Keratinocyte (primary cell): Measurements from ENCODE around the gene R3HDM2. TPM values are rescaled to one million over a fixed set of nuclear protein-coding genes. Genes with fewer than 3 reads are reported as not detected.

ENCODE experiments used
- DNase-seq: peaks from one replicate; pipeline ENCODE4 v3.0.0-alpha.2; 2011; ENCODE audit warnings: low read depth, missing footprints, low spot score
- FAIRE-seq: peaks from 2 replicates; lab custom pipeline; 2011; peaks lifted over from hg19 to GRCh38; lab: Jason Lieb, UNC
- H2AFZ ChIP-seq: 2 replicates; pipeline ENCODE4 v1.6.0; 2012; ENCODE audit warnings: low read length, control low read depth, inconsistent platforms; ENCODE audit not compliant: control insufficient read depth
- H3K27ac ChIP-seq: 2 replicates; pipeline ENCODE4 v1.5.1; 2011; ENCODE audit warnings: low read length; ENCODE audit not compliant: control insufficient read depth, insufficient read depth
- H3K27me3 ChIP-seq: 3 replicates; pipeline ENCODE4 v1.6.0; 2011; ENCODE audit warnings: low read length; ENCODE audit not compliant: control insufficient read depth, insufficient read depth; ENCODE audit errors: extremely low read depth
- H3K36me3 ChIP-seq, 2 experiments: 2 replicates in 1 of 2; 3 replicates in 1 of 2; pipeline ENCODE4 v1.5.1; 2011; ENCODE audit warnings: low read length in 2 of 2, mild to moderate bottlenecking in 1 of 2; ENCODE audit not compliant: control insufficient read depth in 2 of 2, insufficient read depth in 2 of 2; ENCODE audit errors: extremely low read depth in 1 of 2
- H3K4me1 ChIP-seq: 3 replicates; pipeline ENCODE4 v1.5.1; 2011; ENCODE audit warnings: low read length; ENCODE audit not compliant: control insufficient read depth, insufficient read depth; ENCODE audit errors: extremely low read depth
- H3K4me2 ChIP-seq: 3 replicates; pipeline ENCODE4 v1.6.0; 2011; ENCODE audit warnings: low read depth, low read length; ENCODE audit not compliant: control insufficient read depth, insufficient read depth; ENCODE audit errors: extremely low read depth
- H3K4me3 ChIP-seq, 3 experiments: fragments of 200-600 bp in 1 of 3; sonication (generic) in 1 of 3; 2 replicates in 2 of 3; 3 replicates in 1 of 3; pipeline ENCODE4 v1.5.1; 2011 to 2016; ENCODE audit warnings: low read length in 3 of 3, mild to moderate bottlenecking in 3 of 3, control low read depth in 2 of 3, inconsistent platforms in 1 of 3, low read depth in 1 of 3, mixed read lengths in 1 of 3, mixed run types in 1 of 3, moderate library complexity in 1 of 3; ENCODE audit not compliant: control insufficient read depth in 2 of 3, insufficient read depth in 2 of 3; ENCODE audit errors: extremely low read depth in 1 of 3
- H3K79me2 ChIP-seq: 2 replicates; pipeline ENCODE4 v1.6.0; 2012; ENCODE audit warnings: low read length; ENCODE audit not compliant: control insufficient read depth, insufficient read depth
- H3K9ac ChIP-seq: 3 replicates; pipeline ENCODE4 v1.6.0; 2011; ENCODE audit warnings: low read length; ENCODE audit not compliant: control insufficient read depth, insufficient read depth; ENCODE audit errors: extremely low read depth
- H3K9me1 ChIP-seq: 3 replicates; pipeline ENCODE4 v1.6.0; 2011; ENCODE audit warnings: low read length; ENCODE audit not compliant: control insufficient read depth, insufficient read depth; ENCODE audit errors: extremely low read depth
- H3K9me3 ChIP-seq: 2 replicates; pipeline ENCODE4 v1.5.1; 2012; ENCODE audit warnings: low read depth, low read length; ENCODE audit not compliant: control insufficient read depth
- H4K20me1 ChIP-seq: 3 replicates; pipeline ENCODE4 v1.6.0; 2011; ENCODE audit warnings: low read length; ENCODE audit not compliant: control insufficient read depth, insufficient read depth; ENCODE audit errors: extremely low read depth
- EZH2 ChIP-seq: IDR thresholded peaks from one replicate; pipeline ENCODE4 v1.6.1; 2012; ENCODE audit warnings: inconsistent platforms, mild to moderate bottlenecking, low read length, moderate library complexity
- dilution Hi-C: fragments of 300-500 bp; cut with MboI; formaldehyde crosslinking; loops from one replicate; pipeline ENCODE4 v1.7.0; 2020; ENCODE audit warnings: low sequenced_read_pairs; ENCODE audit not compliant: extremely low pct_ligation_motif_present
- polyA plus RNA-seq, 5 experiments: library from polyadenylated mRNA; depleted of rRNA in 3 of 5; stranded (reverse) in 3 of 5; stranded (forward) in 1 of 5; unstranded in 1 of 5; fragments of >200 nt; gene quantifications; 1 replicate in 1 of 5; 2 replicates in 3 of 5; 3 replicates in 1 of 5; pipeline versions ENCODE4 v1.2.1 to v1.2.3, GENCODE V29; 2011 to 2012; ENCODE audit warnings: missing spikeins in 2 of 5, low read depth in 1 of 5, low replicate concordance in 1 of 5
- TF ChIP-seq, protein P1 (sequence below), 3 experiments: IDR thresholded peaks in 1 of 3; conservative IDR thresholded peaks in 1 of 3; optimal IDR thresholded peaks in 1 of 3; 2 replicates in 2 of 3; 3 replicates in 1 of 3; pipeline versions ENCODE3 to v1.5.1; 2011; ENCODE audit warnings: low read length in 3 of 3, mild to moderate bottlenecking in 3 of 3, moderate library complexity in 2 of 3, control low read depth in 1 of 3, inconsistent platforms in 1 of 3; ENCODE audit not compliant: insufficient read depth in 2 of 3; ENCODE audit errors: extremely low read depth in 1 of 3

Gene R3HDM2
- polyA plus RNA-seq, 1 donor (not counting 4 experiments of a cell fraction or from before 2014, with no cell fraction given): 11.1 TPM

- Histone ChIP-seq H3K27ac (no peak overlapping the region), H2AFZ (no peak overlapping the region), H3K9ac (no peak overlapping the region), H4K20me1 (no peaks in the 10 kb centered on the region), H3K27me3 (no peaks in the 10 kb centered on the region), H3K4me2 (no peak overlapping the region), H3K9me3 (no peaks in the 10 kb centered on the region), H3K9me1 (no peaks in the 10 kb centered on the region), H3K79me2 (peaks cover 3% of the 10 kb centered on the region), H3K4me3 (no peak overlapping the region), H3K36me3 (peaks cover 1 to 3% of the 10 kb centered on the region in 2 experiments), H3K4me1 (peaks cover 23% of the 10 kb centered on the region)
- no peak for TF ChIP-seq EZH2
- TF ChIP-seq, protein P1, sequence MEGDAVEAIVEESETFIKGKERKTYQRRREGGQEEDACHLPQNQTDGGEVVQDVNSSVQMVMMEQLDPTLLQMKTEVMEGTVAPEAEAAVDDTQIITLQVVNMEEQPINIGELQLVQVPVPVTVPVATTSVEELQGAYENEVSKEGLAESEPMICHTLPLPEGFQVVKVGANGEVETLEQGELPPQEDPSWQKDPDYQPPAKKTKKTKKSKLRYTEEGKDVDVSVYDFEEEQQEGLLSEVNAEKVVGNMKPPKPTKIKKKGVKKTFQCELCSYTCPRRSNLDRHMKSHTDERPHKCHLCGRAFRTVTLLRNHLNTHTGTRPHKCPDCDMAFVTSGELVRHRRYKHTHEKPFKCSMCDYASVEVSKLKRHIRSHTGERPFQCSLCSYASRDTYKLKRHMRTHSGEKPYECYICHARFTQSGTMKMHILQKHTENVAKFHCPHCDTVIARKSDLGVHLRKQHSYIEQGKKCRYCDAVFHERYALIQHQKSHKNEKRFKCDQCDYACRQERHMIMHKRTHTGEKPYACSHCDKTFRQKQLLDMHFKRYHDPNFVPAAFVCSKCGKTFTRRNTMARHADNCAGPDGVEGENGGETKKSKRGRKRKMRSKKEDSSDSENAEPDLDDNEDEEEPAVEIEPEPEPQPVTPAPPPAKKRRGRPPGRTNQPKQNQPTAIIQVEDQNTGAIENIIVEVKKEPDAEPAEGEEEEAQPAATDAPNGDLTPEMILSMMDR (optimal IDR thresholded peaks at IDR 0.05 in 1 of 3, IDR thresholded peaks at IDR 0.05 in 1 of 3, conservative IDR thresholded peaks at IDR 0.05 in 1 of 3; ENCODE audit: extremely low read depth in 1 of 3, insufficient read depth in 2 of 3, low read length in 3 of 3): no peak
- DNase-seq (no peak), FAIRE-seq (no peak)
- dilution Hi-C loops: no loop called here
These were observed 44.6 kb downstream of the R3HDM2 start for GRCh38 chr12:57386187-57386720.

GRCh38 chr12:57385586-57385985, 45.3 kb downstream of the R3HDM2 start:
- H2AFZ ChIP-seq: no peak overlapping the region
- H3K4me2 ChIP-seq: no peak overlapping the region
- peaks cover 23% of the 10 kb centered on the region for H3K4me1 ChIP-seq
- dilution Hi-C loops: no loop called here
- H3K36me3 ChIP-seq: peaks cover 1 to 3% of the 10 kb centered on the region in 2 experiments
- no peaks in the 10 kb centered on the region for H3K9me1 ChIP-seq
- DNase-seq (no peak), FAIRE-seq (no peak)
- no peaks in the 10 kb centered on the region for H4K20me1 ChIP-seq
- H3K79me2 ChIP-seq: peaks cover 3% of the 10 kb centered on the region
- H3K9ac ChIP-seq: no peak overlapping the region
- H3K4me3 ChIP-seq: no peak overlapping the region
- TF ChIP-seq EZH2: no peak
- TF ChIP-seq, protein P1 (optimal IDR thresholded peaks at IDR 0.05 in 1 of 3, IDR thresholded peaks at IDR 0.05 in 1 of 3, conservative IDR thresholded peaks at IDR 0.05 in 1 of 3; ENCODE audit: extremely low read depth in 1 of 3, insufficient read depth in 2 of 3, low read length in 3 of 3): no peak
- H3K9me3 ChIP-seq: no peaks in the 10 kb centered on the region
- H3K27me3 ChIP-seq: no peaks in the 10 kb centered on the region
- no peak overlapping the region for H3K27ac ChIP-seq
